NCI-H82 (cell line): Measurements from ENCODE around the gene POLR1E.

ENCODE experiments used
- DNase-seq: peaks from one replicate; lab custom pipeline; 2025; lab: John Stamatoyannopoulos, UW

The POLR1E gene

GRCh38 chr9:37534901-37535300 is 49.2 kb downstream of the POLR1E start:
- peak; percentile 89 for DNase-seq

- DNase-seq: no peak
Observed at GRCh38 chr9:37538099-37538498, 52.4 kb downstream of the POLR1E start.

GRCh38 chr9:37539634-37540033 is 53.9 kb downstream of the POLR1E start:
- no peak for DNase-seq

GRCh38 chr9:37540634-37541033 is 54.9 kb downstream of the POLR1E start:
- no peak for DNase-seq

GRCh38 chr9:37541465-37541864 is 55.7 kb downstream of the POLR1E start:
- no peak for DNase-seq

- no peak for DNase-seq
Observed at GRCh38 chr9:37542488-37542887, 56.7 kb downstream of the POLR1E start.

GRCh38 chr9:37542895-37543294 is 57.1 kb downstream of the POLR1E start:
- DNase-seq: no peak

- DNase-seq: no peak
Observed at GRCh38 chr9:37543468-37543867, 57.7 kb downstream of the POLR1E start.

- DNase-seq: no peak
Observed at GRCh38 chr9:37547328-37547878, 61.7 kb downstream of the POLR1E start.

- no peak for DNase-seq
Observed at GRCh38 chr9:37549527-37549926, 63.8 kb downstream of the POLR1E start.

GRCh38 chr9:37550781-37551180 is 65.0 kb downstream of the POLR1E start:
- DNase-seq: no peak

GRCh38 chr9:37551468-37551867 is 65.7 kb downstream of the POLR1E start:
- no peak for DNase-seq

GRCh38 chr9:37551888-37552287 is 66.1 kb downstream of the POLR1E start:
- no peak for DNase-seq
